ENCODE results near the gene CELA1. TPM values are rescaled to one million over a fixed set of nuclear protein-coding genes. Genes with fewer than 3 reads are reported as not detected.
A peak's percentile ranks its signal among the peaks of the same experiment; 100 is the strongest.

The CELA1 gene
- total RNA-seq, 1 donor from 2014 or later, result not detected

- Mint-ChIP-seq H3K27ac (peak overlapping the region; percentile 19), H3K4me3 (no peak overlapping the region), H3K9me3 (no peaks in the 10 kb centered on the region), H3K4me1 (ENCODE audit: unreplicated experiment) (peaks cover 12% of the 10 kb centered on the region), H3K36me3 (no peaks in the 10 kb centered on the region), H3K27me3 (no peaks in the 10 kb centered on the region)
- DNase-seq (ENCODE audit: extremely low spot score, unreplicated experiment), result no peak
- TF ChIP-seq CTCF (conservative IDR thresholded peaks at IDR 0.05), result peak; percentile 83
These were observed 5.5 kb upstream of the CELA1 start for GRCh38 chr12:51351913-51352532.

GRCh38 chr12:51349026-51349425, 2.5 kb upstream of the CELA1 start:
- Mint-ChIP-seq H3K27ac (no peak overlapping the region), H3K27me3 (no peaks in the 10 kb centered on the region), H3K4me1 (ENCODE audit: unreplicated experiment) (peaks cover 15% of the 10 kb centered on the region), H3K9me3 (no peaks in the 10 kb centered on the region), H3K36me3 (no peaks in the 10 kb centered on the region), H3K4me3 (no peak overlapping the region)
- no peak for TF ChIP-seq CTCF (conservative IDR thresholded peaks at IDR 0.05)
- DNase-seq (ENCODE audit: extremely low spot score, unreplicated experiment), result no peak

- H3K4me3 Mint-ChIP-seq, result no peak overlapping the region
- H3K4me1 Mint-ChIP-seq (ENCODE audit: unreplicated experiment), result peaks cover 15% of the 10 kb centered on the region
- no peaks in the 10 kb centered on the region for H3K9me3 Mint-ChIP-seq
- H3K27me3 Mint-ChIP-seq, result no peaks in the 10 kb centered on the region
- H3K27ac Mint-ChIP-seq, result no peak overlapping the region
- TF ChIP-seq CTCF (conservative IDR thresholded peaks at IDR 0.05), result no peak
- no peaks in the 10 kb centered on the region for H3K36me3 Mint-ChIP-seq
- DNase-seq (ENCODE audit: extremely low spot score, unreplicated experiment), result no peak
These were observed 1.6 kb upstream of the CELA1 start for GRCh38 chr12:51348116-51348515.

GRCh38 chr12:51345681-51346080, 798 bp downstream of the CELA1 start:
- no peak for DNase-seq (ENCODE audit: extremely low spot score, unreplicated experiment)
- Mint-ChIP-seq H3K4me3 (no peak overlapping the region), H3K27ac (no peak overlapping the region), H3K9me3 (no peaks in the 10 kb centered on the region), H3K36me3 (no peaks in the 10 kb centered on the region), H3K4me1 (ENCODE audit: unreplicated experiment) (peaks cover 14% of the 10 kb centered on the region), H3K27me3 (no peaks in the 10 kb centered on the region)
- no peak for TF ChIP-seq CTCF (conservative IDR thresholded peaks at IDR 0.05)

GRCh38 chr12:51343201-51343600, 3.3 kb downstream of the CELA1 start:
- H3K27me3 Mint-ChIP-seq, result no peaks in the 10 kb centered on the region
- peaks cover 14% of the 10 kb centered on the region for H3K4me1 Mint-ChIP-seq (ENCODE audit: unreplicated experiment)
- H3K27ac Mint-ChIP-seq, result no peak overlapping the region
- no peak for DNase-seq (ENCODE audit: extremely low spot score, unreplicated experiment)
- H3K9me3 Mint-ChIP-seq, result no peaks in the 10 kb centered on the region
- TF ChIP-seq CTCF (conservative IDR thresholded peaks at IDR 0.05), result no peak
- no peak overlapping the region for H3K4me3 Mint-ChIP-seq
- H3K36me3 Mint-ChIP-seq, result no peaks in the 10 kb centered on the region

GRCh38 chr12:51342416-51342815, 4.1 kb downstream of the CELA1 start:
- Mint-ChIP-seq H3K4me1 (ENCODE audit: unreplicated experiment) (peaks cover 14% of the 10 kb centered on the region), H3K9me3 (no peaks in the 10 kb centered on the region), H3K36me3 (no peaks in the 10 kb centered on the region), H3K27me3 (no peaks in the 10 kb centered on the region), H3K4me3 (no peak overlapping the region), H3K27ac (no peak overlapping the region)
- DNase-seq (ENCODE audit: extremely low spot score, unreplicated experiment), result no peak
- no peak for TF ChIP-seq CTCF (conservative IDR thresholded peaks at IDR 0.05)
